HCT116 (cell line): ENCODE data around the gene VIPR1. TPM values are rescaled to one million over a fixed set of nuclear protein-coding genes. Genes with fewer than 3 reads are reported as not detected.

Source experiments
- ATAC-seq: fragments of 200-7000 bp; cut with Tn5 transposase; 2 replicates; pipeline ENCODE4 v1.9.1; 2020; ENCODE audit warnings: mild to moderate bottlenecking, moderate library complexity
- BruUV-seq: library from RNA; stranded (reverse); fragments of 400-500 nt; replicated peaks from 2 replicates; lab custom pipeline; 2021; lab: Mats Ljungman, UMichigan
- CTCF ChIA-PET: fragments of 300-600 bp; sonication (Branson Sonifier 250); formaldehyde crosslinking; loops from one replicate; lab custom pipeline; 2021; ENCODE audit warnings: antibody characterized with exemption; lab: Charles Lee
- POLR2A ChIA-PET: fragments of 300-600, 350-600 bp; sonication (Branson Sonifier 250); formaldehyde crosslinking; loops from one replicate; lab custom pipeline; 2021; ENCODE audit warnings: antibody characterized with exemption; lab: Charles Lee
- RAD21 ChIA-PET, 2 experiments: fragments of 300-600 bp; sonication (Branson Sonifier 250); formaldehyde crosslinking; loops; one replicate each; lab custom pipeline; 2023; ENCODE audit warnings: low total read pairs in 2 of 2; ENCODE audit not compliant: uncharacterized antibody in 2 of 2, unreplicated experiment in 2 of 2, low non-redundant PET in 1 of 2; lab: Charles Lee
- DNase-seq: peaks from one replicate; pipeline ENCODE4 v3.0.0-alpha.2; 2010; ENCODE audit warnings: low read depth, low spot score
- H2AFZ ChIP-seq: fragments of 200-600 bp; shearing (Covaris generic), sonication (generic); 2 replicates; pipeline ENCODE4 v1.6.1; 2017; ENCODE audit warnings: low read depth, mixed run types, mixed read lengths, antibody characterized with exemption, low read length; ENCODE audit not compliant: poor library complexity, severe bottlenecking
- H3K27ac ChIP-seq: 2 replicates; pipeline ENCODE4 v1.5.1; 2012; ENCODE audit warnings: low read depth, low read length
- H3K27me3 ChIP-seq: fragments of 200-600 bp; sonication (generic); 2 replicates; pipeline ENCODE4 v1.6.1; 2016; ENCODE audit warnings: mixed run types, low read length, mixed read lengths; ENCODE audit not compliant: insufficient read depth
- H3K36me3 ChIP-seq, 2 experiments: fragments of 200-500 bp in 1 of 2; fragments of 200-600 bp in 1 of 2; sonication (Bioruptor generic) in 1 of 2; sonication (generic) in 1 of 2; 2 replicates each; pipeline versions ENCODE4 v1.5.1 to v1.6.1; 2014 to 2016; ENCODE audit warnings: low read length in 2 of 2, inconsistent platforms in 1 of 2, mixed read lengths in 1 of 2, mixed run types in 1 of 2; ENCODE audit not compliant: insufficient read depth in 2 of 2, control insufficient read depth in 1 of 2
- H3K4me1 ChIP-seq, 2 experiments: fragments of 200-600 bp in 1 of 2; sonication (generic) in 1 of 2; 2 replicates each; pipeline versions ENCODE4 v1.5.1 to v1.6.1; 2012 to 2017; ENCODE audit warnings: low read length in 2 of 2, inconsistent platforms in 1 of 2, mild to moderate bottlenecking in 1 of 2, mixed read lengths in 1 of 2, mixed run types in 1 of 2, moderate library complexity in 1 of 2; ENCODE audit not compliant: insufficient read depth in 2 of 2, control insufficient read depth in 1 of 2
- H3K4me2 ChIP-seq: fragments of 200-600 bp; sonication (generic); 2 replicates; pipeline ENCODE4 v1.6.1; 2017; ENCODE audit warnings: mixed run types, low read length, mixed read lengths
- H3K4me3 ChIP-seq, 2 experiments: fragments of 200-600 bp in 1 of 2; sonication (generic) in 1 of 2; replicated peaks in 1 of 2; 2 replicates each; pipeline ENCODE4 v1.5.1; 2011 to 2016; ENCODE audit warnings: low read length in 2 of 2, control low read depth in 1 of 2, low read depth in 1 of 2, mild to moderate bottlenecking in 1 of 2, mixed read lengths in 1 of 2, mixed run types in 1 of 2
- H3K79me2 ChIP-seq: fragments of 200-600 bp; sonication (generic); 2 replicates; pipeline ENCODE4 v1.6.1; 2017; ENCODE audit warnings: mild to moderate bottlenecking, mixed run types, low read length, moderate library complexity, mixed read lengths; ENCODE audit not compliant: insufficient read depth
- H3K9ac ChIP-seq: fragments of 200-600 bp; sonication (generic); 2 replicates; pipeline ENCODE4 v1.6.1; 2016; ENCODE audit warnings: low read length, mixed read lengths
- H3K9me2 ChIP-seq: fragments of 200-600 bp; sonication (generic), shearing (Covaris generic); 2 replicates; pipeline ENCODE4 v1.6.1; 2017; ENCODE audit warnings: mixed run types, mild to moderate bottlenecking, moderate library complexity; ENCODE audit not compliant: insufficient read depth
- H3K9me3 ChIP-seq, 2 experiments: fragments of 200-500 bp in 1 of 2; fragments of 200-600 bp in 1 of 2; sonication (Bioruptor generic) in 1 of 2; sonication (generic) in 1 of 2; 2 replicates each; pipeline ENCODE4 v1.6.1; 2014 to 2017; ENCODE audit warnings: low read length in 2 of 2, mixed read lengths in 2 of 2, inconsistent platforms in 1 of 2, low read depth in 1 of 2, mild to moderate bottlenecking in 1 of 2, mixed run types in 1 of 2, moderate library complexity in 1 of 2; ENCODE audit not compliant: control insufficient read depth in 1 of 2, insufficient read depth in 1 of 2
- H4K20me1 ChIP-seq: fragments of 200-600 bp; sonication (generic), shearing (Covaris generic); 2 replicates; pipeline ENCODE4 v1.6.1; 2017; ENCODE audit warnings: mixed run types, mild to moderate bottlenecking, moderate library complexity; ENCODE audit not compliant: insufficient read depth
- JUND ChIP-seq: IDR thresholded peaks from 2 replicates; pipeline ENCODE4 v1.6.1; 2012
- intact Hi-C: fragments of 100-400 bp; cut with micrococcal nuclease; formaldehyde crosslinking; loops from 2 replicates; pipeline ENCODE4 v1.10.0; 2022
- total RNA-seq: library from RNA; stranded (reverse); gene quantifications from one replicate; pipeline ENCODE4 v1.2.1, GENCODE V29; 2021; ENCODE audit not compliant: unreplicated experiment
- TF ChIP-seq, protein P1 (sequence below): IDR thresholded peaks from 2 replicates; pipeline ENCODE4 v1.6.1; 2012
- TF ChIP-seq, protein P2 (sequence below), 3 experiments: fragments of 200-600 bp in 1 of 3; sonication (generic) in 1 of 3; IDR thresholded peaks in 2 of 3; conservative IDR thresholded peaks in 1 of 3; 2 replicates each; pipeline ENCODE4 v1.5.1; 2012 to 2017; ENCODE audit warnings: low read depth in 2 of 3, low read length in 2 of 3, antibody characterized with exemption in 1 of 3, borderline replicate concordance in 1 of 3, control low read depth in 1 of 3, mild to moderate bottlenecking in 1 of 3, mixed read lengths in 1 of 3, mixed run types in 1 of 3, moderate library complexity in 1 of 3; ENCODE audit not compliant: insufficient read depth in 1 of 3

The VIPR1 gene
- total RNA-seq, 1 experiment from 2014 or later, result 9.6 TPM

DNA sequence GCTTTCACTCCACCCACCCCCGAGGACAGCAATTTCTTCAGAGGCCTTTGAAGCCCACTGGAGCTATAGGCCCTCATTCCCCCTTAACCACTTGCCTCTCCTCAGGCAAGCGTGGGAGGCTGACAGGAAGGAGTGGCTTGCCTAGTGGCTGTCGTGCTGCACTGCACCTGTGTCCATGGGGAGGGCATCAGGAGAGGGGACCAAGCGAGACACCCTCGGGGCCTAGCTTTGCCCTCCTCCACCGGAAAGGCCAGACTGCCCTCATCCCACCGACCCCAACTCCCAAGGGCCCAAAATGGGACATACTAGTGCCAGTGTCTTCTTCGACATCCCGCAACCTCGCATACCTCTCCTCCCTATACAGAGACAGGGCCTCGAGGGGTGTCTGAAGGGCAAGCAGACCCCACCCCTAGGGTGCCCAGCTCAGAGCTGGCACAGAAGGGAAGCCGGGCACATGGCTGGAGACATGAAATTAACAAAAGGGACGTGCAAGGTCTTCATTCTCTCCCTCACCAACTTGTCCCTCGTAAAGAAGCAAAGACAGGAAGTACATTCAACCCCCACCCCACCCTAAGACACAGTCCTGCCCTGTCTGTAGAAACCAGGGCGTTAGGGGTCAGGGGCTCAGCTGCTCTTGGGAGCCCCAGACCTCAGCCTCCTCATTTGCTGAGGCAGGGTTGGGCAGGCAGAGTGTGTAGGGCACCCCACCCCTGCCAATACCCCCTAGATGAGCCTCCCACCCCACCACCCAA is 24.3 kb downstream of the VIPR1 start:
- ChIA-PET RAD21 (no interaction called here), POLR2A (interaction anchor here (1.0 kb wide), 1 partner anchor 24 kb away, joined by 3 read pairs; the partner anchor contains the start of gene VIPR1), CTCF (no interaction called here)
- no peak for DNase-seq
- peak; percentile 72 for ATAC-seq
- Histone ChIP-seq H3K4me1 (no peaks in the 10 kb centered on the region), H4K20me1 (no peaks in the 10 kb centered on the region), H3K9me3 (no peaks in the 10 kb centered on the region), H3K36me3 (no peaks in the 10 kb centered on the region), H3K9me2 (no peaks in the 10 kb centered on the region), H3K4me2 (no peak overlapping the region), H3K4me3 (no peak overlapping the region), H3K79me2 (no peaks in the 10 kb centered on the region), H3K27ac (no peak overlapping the region), H3K27me3 (no peaks in the 10 kb centered on the region), H2AFZ (no peak overlapping the region), H3K9ac (no peak overlapping the region)
- TF ChIP-seq, protein P1, sequence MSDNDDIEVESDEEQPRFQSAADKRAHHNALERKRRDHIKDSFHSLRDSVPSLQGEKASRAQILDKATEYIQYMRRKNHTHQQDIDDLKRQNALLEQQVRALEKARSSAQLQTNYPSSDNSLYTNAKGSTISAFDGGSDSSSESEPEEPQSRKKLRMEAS, result no peak
- TF ChIP-seq, protein P2, sequence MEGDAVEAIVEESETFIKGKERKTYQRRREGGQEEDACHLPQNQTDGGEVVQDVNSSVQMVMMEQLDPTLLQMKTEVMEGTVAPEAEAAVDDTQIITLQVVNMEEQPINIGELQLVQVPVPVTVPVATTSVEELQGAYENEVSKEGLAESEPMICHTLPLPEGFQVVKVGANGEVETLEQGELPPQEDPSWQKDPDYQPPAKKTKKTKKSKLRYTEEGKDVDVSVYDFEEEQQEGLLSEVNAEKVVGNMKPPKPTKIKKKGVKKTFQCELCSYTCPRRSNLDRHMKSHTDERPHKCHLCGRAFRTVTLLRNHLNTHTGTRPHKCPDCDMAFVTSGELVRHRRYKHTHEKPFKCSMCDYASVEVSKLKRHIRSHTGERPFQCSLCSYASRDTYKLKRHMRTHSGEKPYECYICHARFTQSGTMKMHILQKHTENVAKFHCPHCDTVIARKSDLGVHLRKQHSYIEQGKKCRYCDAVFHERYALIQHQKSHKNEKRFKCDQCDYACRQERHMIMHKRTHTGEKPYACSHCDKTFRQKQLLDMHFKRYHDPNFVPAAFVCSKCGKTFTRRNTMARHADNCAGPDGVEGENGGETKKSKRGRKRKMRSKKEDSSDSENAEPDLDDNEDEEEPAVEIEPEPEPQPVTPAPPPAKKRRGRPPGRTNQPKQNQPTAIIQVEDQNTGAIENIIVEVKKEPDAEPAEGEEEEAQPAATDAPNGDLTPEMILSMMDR (IDR thresholded peaks at IDR 0.05 in 2 of 3, conservative IDR thresholded peaks at IDR 0.05 in 1 of 3; ENCODE audit: borderline replicate concordance in 1 of 3, insufficient read depth in 1 of 3, low read depth in 2 of 3, low read length in 2 of 3), result peak in 2 of 3 experiments; percentile 3 to 16; a peak in 1 of 6 replicates
- no TSS peak for BruUV-seq
- intact Hi-C loops, result no loop called here

DNA sequence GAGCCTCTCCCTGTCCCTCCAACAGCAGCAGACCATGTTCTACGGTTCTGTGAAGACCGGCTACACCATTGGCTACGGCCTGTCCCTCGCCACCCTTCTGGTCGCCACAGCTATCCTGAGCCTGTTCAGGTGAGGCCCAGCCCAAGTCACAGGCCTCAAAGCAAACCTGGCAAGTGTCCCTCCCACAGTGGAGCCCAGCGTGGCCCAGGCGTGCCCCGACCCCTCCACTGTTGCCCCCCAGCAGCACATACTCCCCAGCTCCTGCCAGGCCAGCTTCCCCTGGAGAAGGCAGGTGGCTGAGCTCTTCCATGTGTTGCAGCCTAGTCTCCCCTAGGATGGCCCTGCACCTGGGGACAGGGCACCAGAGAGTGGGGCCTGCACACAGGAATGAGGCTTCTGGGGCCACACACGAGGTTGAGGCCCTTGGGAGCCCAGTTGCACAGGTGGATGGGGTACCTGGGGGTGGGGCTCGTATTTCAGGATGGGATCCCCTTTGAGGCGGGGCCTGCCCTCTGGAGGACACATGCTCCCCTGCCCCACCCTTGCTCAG is 25.0 kb downstream of the VIPR1 start:
- RAD21 ChIA-PET, result no interaction called here

More for the DNA sequence above, 25.0 kb downstream of the VIPR1 start:
- Histone ChIP-seq H4K20me1 (no peaks in the 10 kb centered on the region), H3K79me2 (no peaks in the 10 kb centered on the region), H3K4me2 (no peak overlapping the region), H3K4me3 (no peak overlapping the region), H3K4me1 (no peaks in the 10 kb centered on the region), H3K9me2 (no peaks in the 10 kb centered on the region), H3K27me3 (no peaks in the 10 kb centered on the region), H3K9me3 (no peaks in the 10 kb centered on the region), H2AFZ (no peak overlapping the region), H3K36me3 (no peaks in the 10 kb centered on the region), H3K27ac (no peak overlapping the region), H3K9ac (no peak overlapping the region)
- no peak for TF ChIP-seq JUND
- no peak for DNase-seq
- CTCF ChIA-PET, result no interaction called here
- intact Hi-C loops, result no loop called here
- no TSS peak for BruUV-seq
- no peak for ATAC-seq
- POLR2A ChIA-PET, result no interaction called here
